NCI-H82 (cell line): ENCODE measurements around the gene ABTB1.

Source experiments
- DNase-seq: peaks from one replicate; lab custom pipeline; 2025; lab: John Stamatoyannopoulos, UW

The ABTB1 gene

GRCh38 chr3:127672429-127673190 lies at the start of gene ABTB1:
ABTB1 (plus strand) TSS chr3:127672952; CDS start chr3:127673026, 74 bp downstream.
- DNase-seq = peak; percentile 90

- DNase-seq = no peak
Measured at GRCh38 chr3:127624063-127624462, 48.7 kb upstream of the ABTB1 start.

- no peak for DNase-seq
Measured at GRCh38 chr3:127625821-127626220, 46.9 kb upstream of the ABTB1 start.

GRCh38 chr3:127628426-127628787 lies 44.3 kb upstream of the ABTB1 start:
- DNase-seq = no peak

GRCh38 chr3:127628788-127629466 lies 43.8 kb upstream of the ABTB1 start, which contains the start of gene PODXL2:
PODXL2 (plus strand) TSS chr3:127629185; CDS start chr3:127629220, 35 bp downstream.
- peak; percentile 88 for DNase-seq

- DNase-seq = peak; percentile 80
Measured at GRCh38 chr3:127629467-127630403, 43.0 kb upstream of the ABTB1 start.

GRCh38 chr3:127630811-127631714 lies 41.7 kb upstream of the ABTB1 start:
- DNase-seq = peak; percentile 93

GRCh38 chr3:127632035-127632820 lies 40.5 kb upstream of the ABTB1 start:
- DNase-seq = peak; percentile 46

GRCh38 chr3:127634653-127635052 lies 38.1 kb upstream of the ABTB1 start:
- no peak for DNase-seq

GRCh38 chr3:127637546-127637945 lies 35.2 kb upstream of the ABTB1 start:
- DNase-seq = no peak

GRCh38 chr3:127637971-127638370 lies 34.8 kb upstream of the ABTB1 start:
- DNase-seq = no peak

- no peak for DNase-seq
Measured at GRCh38 chr3:127639173-127640041, 33.3 kb upstream of the ABTB1 start.

GRCh38 chr3:127640042-127640355 lies 32.8 kb upstream of the ABTB1 start:
- DNase-seq = no peak

GRCh38 chr3:127644641-127645370 lies 27.9 kb upstream of the ABTB1 start:
- no peak for DNase-seq

- DNase-seq = no peak
Measured at GRCh38 chr3:127645371-127646015, 27.3 kb upstream of the ABTB1 start.

- peak; percentile 20 for DNase-seq
Measured at GRCh38 chr3:127646501-127647046, 26.2 kb upstream of the ABTB1 start.

- DNase-seq = no peak
Measured at GRCh38 chr3:127647166-127647844, 25.4 kb upstream of the ABTB1 start.

GRCh38 chr3:127647845-127648204 lies 24.9 kb upstream of the ABTB1 start:
- DNase-seq = no peak
